HCT116 (cell line): ENCODE results near the gene SLC5A2. TPM values are rescaled to one million over a fixed set of nuclear protein-coding genes. Genes with fewer than 3 reads are reported as not detected.

Experiments used
- ATAC-seq: fragments of 200-7000 bp; cut with Tn5 transposase; 2 replicates; pipeline ENCODE4 v1.9.1; 2020; ENCODE audit warnings: mild to moderate bottlenecking, moderate library complexity
- BruUV-seq: library from RNA; stranded (reverse); fragments of 400-500 nt; replicated peaks from 2 replicates; lab custom pipeline; 2021; lab: Mats Ljungman, UMichigan
- CTCF ChIA-PET: fragments of 300-600 bp; sonication (Branson Sonifier 250); formaldehyde crosslinking; loops from one replicate; lab custom pipeline; 2021; ENCODE audit warnings: antibody characterized with exemption; lab: Charles Lee
- POLR2A ChIA-PET: fragments of 300-600, 350-600 bp; sonication (Branson Sonifier 250); formaldehyde crosslinking; loops from one replicate; lab custom pipeline; 2021; ENCODE audit warnings: antibody characterized with exemption; lab: Charles Lee
- RAD21 ChIA-PET, 2 experiments: fragments of 300-600 bp; sonication (Branson Sonifier 250); formaldehyde crosslinking; loops; one replicate each; lab custom pipeline; 2023; ENCODE audit warnings: low total read pairs in 2 of 2; ENCODE audit not compliant: uncharacterized antibody in 2 of 2, unreplicated experiment in 2 of 2, low non-redundant PET in 1 of 2; lab: Charles Lee
- DNase-seq: peaks from one replicate; pipeline ENCODE4 v3.0.0-alpha.2; 2010; ENCODE audit warnings: low read depth, low spot score
- H2AFZ ChIP-seq: fragments of 200-600 bp; shearing (Covaris generic), sonication (generic); 2 replicates; pipeline ENCODE4 v1.6.1; 2017; ENCODE audit warnings: low read depth, mixed run types, mixed read lengths, antibody characterized with exemption, low read length; ENCODE audit not compliant: poor library complexity, severe bottlenecking
- H3K27ac ChIP-seq: 2 replicates; pipeline ENCODE4 v1.5.1; 2012; ENCODE audit warnings: low read depth, low read length
- H3K27me3 ChIP-seq: fragments of 200-600 bp; sonication (generic); 2 replicates; pipeline ENCODE4 v1.6.1; 2016; ENCODE audit warnings: mixed run types, low read length, mixed read lengths; ENCODE audit not compliant: insufficient read depth
- H3K36me3 ChIP-seq, 2 experiments: fragments of 200-500 bp in 1 of 2; fragments of 200-600 bp in 1 of 2; sonication (Bioruptor generic) in 1 of 2; sonication (generic) in 1 of 2; 2 replicates each; pipeline versions ENCODE4 v1.5.1 to v1.6.1; 2014 to 2016; ENCODE audit warnings: low read length in 2 of 2, inconsistent platforms in 1 of 2, mixed read lengths in 1 of 2, mixed run types in 1 of 2; ENCODE audit not compliant: insufficient read depth in 2 of 2, control insufficient read depth in 1 of 2
- H3K4me1 ChIP-seq, 2 experiments: fragments of 200-600 bp in 1 of 2; sonication (generic) in 1 of 2; 2 replicates each; pipeline versions ENCODE4 v1.5.1 to v1.6.1; 2012 to 2017; ENCODE audit warnings: low read length in 2 of 2, inconsistent platforms in 1 of 2, mild to moderate bottlenecking in 1 of 2, mixed read lengths in 1 of 2, mixed run types in 1 of 2, moderate library complexity in 1 of 2; ENCODE audit not compliant: insufficient read depth in 2 of 2, control insufficient read depth in 1 of 2
- H3K4me2 ChIP-seq: fragments of 200-600 bp; sonication (generic); 2 replicates; pipeline ENCODE4 v1.6.1; 2017; ENCODE audit warnings: mixed run types, low read length, mixed read lengths
- H3K4me3 ChIP-seq, 2 experiments: fragments of 200-600 bp in 1 of 2; sonication (generic) in 1 of 2; replicated peaks in 1 of 2; 2 replicates each; pipeline ENCODE4 v1.5.1; 2011 to 2016; ENCODE audit warnings: low read length in 2 of 2, control low read depth in 1 of 2, low read depth in 1 of 2, mild to moderate bottlenecking in 1 of 2, mixed read lengths in 1 of 2, mixed run types in 1 of 2
- H3K79me2 ChIP-seq: fragments of 200-600 bp; sonication (generic); 2 replicates; pipeline ENCODE4 v1.6.1; 2017; ENCODE audit warnings: mild to moderate bottlenecking, mixed run types, low read length, moderate library complexity, mixed read lengths; ENCODE audit not compliant: insufficient read depth
- H3K9ac ChIP-seq: fragments of 200-600 bp; sonication (generic); 2 replicates; pipeline ENCODE4 v1.6.1; 2016; ENCODE audit warnings: low read length, mixed read lengths
- H3K9me2 ChIP-seq: fragments of 200-600 bp; sonication (generic), shearing (Covaris generic); 2 replicates; pipeline ENCODE4 v1.6.1; 2017; ENCODE audit warnings: mixed run types, mild to moderate bottlenecking, moderate library complexity; ENCODE audit not compliant: insufficient read depth
- H3K9me3 ChIP-seq, 2 experiments: fragments of 200-500 bp in 1 of 2; fragments of 200-600 bp in 1 of 2; sonication (Bioruptor generic) in 1 of 2; sonication (generic) in 1 of 2; 2 replicates each; pipeline ENCODE4 v1.6.1; 2014 to 2017; ENCODE audit warnings: low read length in 2 of 2, mixed read lengths in 2 of 2, inconsistent platforms in 1 of 2, low read depth in 1 of 2, mild to moderate bottlenecking in 1 of 2, mixed run types in 1 of 2, moderate library complexity in 1 of 2; ENCODE audit not compliant: control insufficient read depth in 1 of 2, insufficient read depth in 1 of 2
- H4K20me1 ChIP-seq: fragments of 200-600 bp; sonication (generic), shearing (Covaris generic); 2 replicates; pipeline ENCODE4 v1.6.1; 2017; ENCODE audit warnings: mixed run types, mild to moderate bottlenecking, moderate library complexity; ENCODE audit not compliant: insufficient read depth
- CEBPB ChIP-seq: IDR thresholded peaks from 2 replicates; pipeline ENCODE4 v1.6.1; 2012; ENCODE audit warnings: low read depth
- ELF1 ChIP-seq: IDR thresholded peaks from 2 replicates; pipeline ENCODE4 v1.6.1; 2012; ENCODE audit warnings: low read depth, borderline replicate concordance
- EZH2 ChIP-seq: fragments of 200-600 bp; sonication (generic); IDR thresholded peaks from 2 replicates; pipeline ENCODE4 v1.6.1; 2017; ENCODE audit warnings: antibody characterized with exemption, mixed run types
- FOSL1 ChIP-seq: IDR thresholded peaks from 2 replicates; pipeline ENCODE4 v1.6.1; 2012; ENCODE audit warnings: low read depth
- MAX ChIP-seq: IDR thresholded peaks from 2 replicates; pipeline ENCODE4 v1.6.1; 2012
- POLR2A ChIP-seq: IDR thresholded peaks from 2 replicates; pipeline ENCODE4 v1.7.0; 2011; ENCODE audit warnings: borderline replicate concordance; ENCODE audit not compliant: insufficient read depth, insufficient read length; ENCODE audit errors: extremely low read depth
- POLR2AphosphoS5 ChIP-seq: IDR thresholded peaks from 2 replicates; pipeline ENCODE4 v1.6.1; 2011; ENCODE audit warnings: mild to moderate bottlenecking, low read depth, low read length, moderate library complexity
- SIN3A ChIP-seq: IDR thresholded peaks from 2 replicates; pipeline ENCODE4 v1.6.1; 2012; ENCODE audit warnings: low read depth
- SRF ChIP-seq: IDR thresholded peaks from 2 replicates; pipeline ENCODE4 v1.6.1; 2012; ENCODE audit warnings: low read depth
- TCF7L2 ChIP-seq: IDR thresholded peaks from 2 replicates; pipeline ENCODE4 v1.7.0; 2011; ENCODE audit warnings: borderline replicate concordance, inconsistent platforms; ENCODE audit not compliant: insufficient read depth, insufficient read length; ENCODE audit errors: extremely low read depth
- YY1 ChIP-seq: IDR thresholded peaks from 2 replicates; pipeline ENCODE4 v1.6.1; 2011; ENCODE audit warnings: low read length, low read depth, moderate library complexity, mild to moderate bottlenecking; ENCODE audit not compliant: insufficient replicate concordance; ENCODE audit errors: extremely low read depth
- ZBTB33 ChIP-seq: IDR thresholded peaks from 2 replicates; pipeline ENCODE4 v1.6.1; 2011; ENCODE audit warnings: mild to moderate bottlenecking, low read length, moderate library complexity; ENCODE audit not compliant: insufficient replicate concordance; ENCODE audit errors: extremely low read depth
- intact Hi-C: fragments of 100-400 bp; cut with micrococcal nuclease; formaldehyde crosslinking; loops from 2 replicates; pipeline ENCODE4 v1.10.0; 2022
- total RNA-seq: library from RNA; stranded (reverse); gene quantifications from one replicate; pipeline ENCODE4 v1.2.1, GENCODE V29; 2021; ENCODE audit not compliant: unreplicated experiment

The SLC5A2 gene
- total RNA-seq, 1 experiment from 2014 or later = 0.10 TPM

- Histone ChIP-seq H3K36me3 (no peaks in the 10 kb centered on the region), H3K9me2 (no peaks in the 10 kb centered on the region), H3K9ac (no peak overlapping the region), H3K27me3 (no peaks in the 10 kb centered on the region), H3K4me2 (no peak overlapping the region), H3K79me2 (no peaks in the 10 kb centered on the region), H4K20me1 (no peaks in the 10 kb centered on the region), H2AFZ (no peak overlapping the region), H3K4me3 (no peak overlapping the region), H3K4me1 (no peaks in the 10 kb centered on the region), H3K27ac (no peak overlapping the region), H3K9me3 (no peaks in the 10 kb centered on the region)
- intact Hi-C loops = no loop called here
- no TSS peak for BruUV-seq
- RAD21 ChIA-PET = no interaction called here
- DNase-seq = no peak
- TF ChIP-seq ELF1 = no peak
- no peak for ATAC-seq
- CTCF ChIA-PET = no interaction called here
- POLR2A ChIA-PET = no interaction called here
These were observed 54.0 kb downstream of the SLC5A2 start for GRCh38 chr16:31536804-31537361.

- intact Hi-C loops = no loop called here
- POLR2A ChIA-PET = no interaction called here
These were observed 54.7 kb downstream of the SLC5A2 start for GRCh38 chr16:31537362-31538242.

More at GRCh38 chr16:31537362-31538242, 54.7 kb downstream of the SLC5A2 start:
- BruUV-seq = no TSS peak
- ATAC-seq (no peak), DNase-seq (no peak)
- H2AFZ ChIP-seq = no peak overlapping the region
- no peaks in the 10 kb centered on the region for H4K20me1 ChIP-seq
- H3K9me2 ChIP-seq = no peaks in the 10 kb centered on the region
- no peak overlapping the region for H3K27ac ChIP-seq
- CTCF ChIA-PET = no interaction called here
- no peaks in the 10 kb centered on the region for H3K27me3 ChIP-seq
- H3K9ac ChIP-seq = no peak overlapping the region
- H3K4me3 ChIP-seq = no peak overlapping the region
- no peak overlapping the region for H3K4me2 ChIP-seq
- no peaks in the 10 kb centered on the region for H3K4me1 ChIP-seq
- TF ChIP-seq SRF (no peak), CEBPB (no peak), MAX (no peak), YY1 (no peak), ZBTB33 (no peak), POLR2A (no peak), FOSL1 (no peak), TCF7L2 (no peak), EZH2 (no peak), SIN3A (no peak), POLR2AphosphoS5 (no peak)
- RAD21 ChIA-PET = no interaction called here
- no peaks in the 10 kb centered on the region for H3K79me2 ChIP-seq
- no peaks in the 10 kb centered on the region for H3K36me3 ChIP-seq
- no peaks in the 10 kb centered on the region for H3K9me3 ChIP-seq
